ENCODE measurements around the gene CRTC1.

The CRTC1 gene

DNA sequence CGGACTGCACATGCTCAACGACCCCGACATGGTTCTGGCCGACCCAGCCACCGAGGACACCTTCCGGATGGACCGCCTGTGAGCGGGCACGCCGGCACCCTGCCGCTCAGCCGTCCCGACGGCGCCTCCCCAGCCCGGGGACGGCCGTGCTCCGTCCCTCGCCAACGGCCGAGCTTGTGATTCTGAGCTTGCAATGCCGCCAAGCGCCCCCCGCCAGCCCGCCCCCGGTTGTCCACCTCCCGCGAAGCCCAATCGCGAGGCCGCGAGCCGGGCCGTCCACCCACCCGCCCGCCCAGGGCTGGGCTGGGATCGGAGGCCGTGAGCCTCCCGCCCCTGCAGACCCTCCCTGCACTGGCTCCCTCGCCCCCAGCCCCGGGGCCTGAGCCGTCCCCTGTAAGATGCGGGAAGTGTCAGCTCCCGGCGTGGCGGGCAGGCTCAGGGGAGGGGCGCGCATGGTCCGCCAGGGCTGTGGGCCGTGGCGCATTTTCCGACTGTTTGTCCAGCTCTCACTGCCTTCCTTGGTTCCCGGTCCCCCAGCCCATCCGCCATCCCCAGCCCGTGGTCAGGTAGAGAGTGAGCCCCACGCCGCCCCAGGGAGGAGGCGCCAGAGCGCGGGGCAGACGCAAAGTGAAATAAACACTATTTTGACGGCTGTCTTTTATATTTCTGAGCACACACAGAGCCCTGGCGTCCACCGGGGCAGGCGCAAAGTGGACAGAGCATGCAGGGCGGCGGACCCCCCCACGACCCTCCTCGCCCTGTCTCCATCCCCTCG, 94.0 kb downstream of the CRTC1 start:
- no peaks in the 10 kb centered on the region for H3K36me3 ChIP-seq (ENCODE audit: control insufficient read depth, insufficient read depth, low read length)
- no peak overlapping the region for H2AFZ ChIP-seq
- H3K9ac ChIP-seq: no peak overlapping the region
- TF ChIP-seq, protein P1, sequence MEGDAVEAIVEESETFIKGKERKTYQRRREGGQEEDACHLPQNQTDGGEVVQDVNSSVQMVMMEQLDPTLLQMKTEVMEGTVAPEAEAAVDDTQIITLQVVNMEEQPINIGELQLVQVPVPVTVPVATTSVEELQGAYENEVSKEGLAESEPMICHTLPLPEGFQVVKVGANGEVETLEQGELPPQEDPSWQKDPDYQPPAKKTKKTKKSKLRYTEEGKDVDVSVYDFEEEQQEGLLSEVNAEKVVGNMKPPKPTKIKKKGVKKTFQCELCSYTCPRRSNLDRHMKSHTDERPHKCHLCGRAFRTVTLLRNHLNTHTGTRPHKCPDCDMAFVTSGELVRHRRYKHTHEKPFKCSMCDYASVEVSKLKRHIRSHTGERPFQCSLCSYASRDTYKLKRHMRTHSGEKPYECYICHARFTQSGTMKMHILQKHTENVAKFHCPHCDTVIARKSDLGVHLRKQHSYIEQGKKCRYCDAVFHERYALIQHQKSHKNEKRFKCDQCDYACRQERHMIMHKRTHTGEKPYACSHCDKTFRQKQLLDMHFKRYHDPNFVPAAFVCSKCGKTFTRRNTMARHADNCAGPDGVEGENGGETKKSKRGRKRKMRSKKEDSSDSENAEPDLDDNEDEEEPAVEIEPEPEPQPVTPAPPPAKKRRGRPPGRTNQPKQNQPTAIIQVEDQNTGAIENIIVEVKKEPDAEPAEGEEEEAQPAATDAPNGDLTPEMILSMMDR (IDR thresholded peaks at IDR 0.05): no peak
- H3K4me3 ChIP-seq (ENCODE audit: low read depth, low read length): no peak overlapping the region
- H3K4me1 ChIP-seq: no peaks in the 10 kb centered on the region
- no peaks in the 10 kb centered on the region for H3K9me3 ChIP-seq (ENCODE audit: control insufficient read depth, low read length)
- no peaks in the 10 kb centered on the region for H3K79me2 ChIP-seq
- no peak overlapping the region for H3K27ac ChIP-seq
- no peak overlapping the region for H3K4me2 ChIP-seq (ENCODE audit: low read length)
- no peaks in the 10 kb centered on the region for H3K27me3 ChIP-seq (ENCODE audit: control insufficient read depth, insufficient read depth, low read length)

DNA sequence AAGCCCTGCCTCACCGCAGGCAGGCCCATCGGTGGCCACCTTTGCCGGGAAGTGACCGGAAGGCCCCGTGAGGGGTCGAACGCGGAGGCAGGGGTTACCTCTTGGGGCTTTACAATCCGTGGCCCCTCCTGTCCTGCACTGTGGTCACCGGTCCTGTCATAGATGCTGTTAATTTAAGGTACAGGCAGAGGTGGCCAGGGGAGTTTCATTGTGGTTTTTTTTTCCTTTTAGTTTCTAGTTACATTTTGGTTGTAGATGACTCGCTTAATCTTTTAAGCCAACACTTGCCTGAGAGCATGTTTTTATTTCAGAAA, 94.6 kb downstream of the CRTC1 start:
- Histone ChIP-seq H3K9ac (no peak overlapping the region), H3K4me2 (ENCODE audit: low read length) (no peak overlapping the region), H2AFZ (no peak overlapping the region), H3K4me1 (no peaks in the 10 kb centered on the region), H3K27me3 (ENCODE audit: control insufficient read depth, insufficient read depth, low read length) (no peaks in the 10 kb centered on the region), H3K79me2 (no peaks in the 10 kb centered on the region), H3K9me3 (ENCODE audit: control insufficient read depth, low read length) (no peaks in the 10 kb centered on the region), H3K27ac (no peak overlapping the region), H3K36me3 (ENCODE audit: control insufficient read depth, insufficient read depth, low read length) (no peaks in the 10 kb centered on the region), H3K4me3 (ENCODE audit: low read depth, low read length) (no peak overlapping the region)
- TF ChIP-seq, protein P1 (IDR thresholded peaks at IDR 0.05): no peak

DNA sequence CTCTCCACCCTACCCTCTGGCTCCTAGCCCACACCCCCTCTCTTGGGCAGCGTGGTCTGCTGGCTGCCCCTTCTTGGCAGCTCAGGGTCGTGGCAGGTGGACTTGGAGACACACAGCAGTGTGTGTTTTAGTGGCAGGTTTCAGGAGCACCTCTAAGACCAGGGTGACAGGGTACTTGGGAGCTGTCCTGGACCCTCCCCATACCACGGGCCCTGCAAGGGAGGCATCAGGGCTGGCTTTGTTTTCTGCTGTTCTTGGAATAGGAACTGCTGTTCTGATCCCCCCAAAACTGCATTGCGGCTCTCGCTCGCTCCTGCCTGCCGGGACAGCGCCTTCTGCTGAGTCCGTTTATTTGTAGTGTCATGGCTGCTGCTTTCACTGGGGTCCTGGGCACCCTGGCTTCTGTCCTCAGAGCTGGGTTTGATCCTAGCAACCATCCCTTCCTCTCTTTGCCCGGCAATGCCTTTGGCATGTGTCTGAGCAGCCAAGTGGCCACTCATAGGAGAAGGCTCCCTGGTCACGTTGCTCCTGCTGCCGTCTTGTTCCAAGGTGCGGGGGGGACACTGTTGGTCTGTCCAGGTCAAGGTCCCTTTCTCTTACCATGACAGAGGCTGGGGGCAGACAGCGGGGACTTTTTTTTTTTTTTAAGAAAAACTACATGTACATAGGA, 95.5 kb downstream of the CRTC1 start:
- TF ChIP-seq, protein P1 (IDR thresholded peaks at IDR 0.05): no peak
- no peaks in the 10 kb centered on the region for H3K27me3 ChIP-seq (ENCODE audit: control insufficient read depth, insufficient read depth, low read length)

DNA sequence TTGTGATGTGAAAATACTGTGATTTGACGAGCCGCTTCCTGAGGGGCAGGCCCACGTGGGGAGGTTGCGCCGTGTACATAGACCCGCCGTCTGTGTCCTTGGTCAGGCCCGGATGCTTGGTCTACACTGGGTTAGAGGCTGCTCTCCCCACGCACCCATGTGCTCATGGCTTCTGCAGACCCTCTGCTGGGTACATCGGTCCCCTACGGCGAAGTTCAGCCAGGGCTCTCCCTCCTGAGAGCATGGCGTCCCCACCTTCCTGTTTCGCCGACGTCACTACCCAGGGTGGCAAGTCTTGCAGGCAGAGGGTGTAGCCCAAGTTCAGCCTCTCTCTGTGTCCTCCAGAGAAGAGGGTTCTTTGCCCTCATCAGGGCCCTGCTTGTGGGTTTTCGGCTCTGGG, 96.6 kb downstream of the CRTC1 start:
- no peaks in the 10 kb centered on the region for H3K27me3 ChIP-seq (ENCODE audit: control insufficient read depth, insufficient read depth, low read length)
- no peak overlapping the region for H3K4me2 ChIP-seq (ENCODE audit: low read length)
- no peak overlapping the region for H3K27ac ChIP-seq
- no peak overlapping the region for H3K4me3 ChIP-seq (ENCODE audit: low read depth, low read length)
- H3K36me3 ChIP-seq (ENCODE audit: control insufficient read depth, insufficient read depth, low read length): no peaks in the 10 kb centered on the region
- H3K9ac ChIP-seq: no peak overlapping the region
- H3K9me3 ChIP-seq (ENCODE audit: control insufficient read depth, low read length): no peaks in the 10 kb centered on the region
- H3K4me1 ChIP-seq: no peaks in the 10 kb centered on the region
- H2AFZ ChIP-seq: no peak overlapping the region
- no peaks in the 10 kb centered on the region for H3K79me2 ChIP-seq
- TF ChIP-seq, protein P1 (IDR thresholded peaks at IDR 0.05): no peak

More for the DNA sequence above, 95.5 kb downstream of the CRTC1 start:
- H3K4me2 ChIP-seq (ENCODE audit: low read length): no peak overlapping the region
- H3K36me3 ChIP-seq (ENCODE audit: control insufficient read depth, insufficient read depth, low read length): no peaks in the 10 kb centered on the region
- no peak overlapping the region for H3K9ac ChIP-seq
- H3K4me1 ChIP-seq: no peaks in the 10 kb centered on the region
- no peaks in the 10 kb centered on the region for H3K79me2 ChIP-seq
- H2AFZ ChIP-seq: no peak overlapping the region
- no peak overlapping the region for H3K27ac ChIP-seq
- no peaks in the 10 kb centered on the region for H3K9me3 ChIP-seq (ENCODE audit: control insufficient read depth, low read length)
- no peak overlapping the region for H3K4me3 ChIP-seq (ENCODE audit: low read depth, low read length)
